Hematopoietic multipotent progenitor cell treated with erythropoietin and hydrocortisone succinate and interleukin-3 and kit ligand, for 4 days (in vitro differentiated cells): ENCODE data around the gene CERS2.
"Not testable (repeated sequence)": the region's sequence is repeated elsewhere in the genome, so short reads cannot be mapped to it uniquely, and the experiment has no call there.

Experiments used
- DNase-seq: peaks from one replicate; pipeline ENCODE4 v3.0.0-alpha.2; 2015

The CERS2 gene

GRCh38 chr1:150969626-150970025 is 5.0 kb downstream of the CERS2 start:
- DNase-seq = no peak

- DNase-seq = no peak
Observed at GRCh38 chr1:150968491-150968890, 6.1 kb downstream of the CERS2 start.

DNA sequence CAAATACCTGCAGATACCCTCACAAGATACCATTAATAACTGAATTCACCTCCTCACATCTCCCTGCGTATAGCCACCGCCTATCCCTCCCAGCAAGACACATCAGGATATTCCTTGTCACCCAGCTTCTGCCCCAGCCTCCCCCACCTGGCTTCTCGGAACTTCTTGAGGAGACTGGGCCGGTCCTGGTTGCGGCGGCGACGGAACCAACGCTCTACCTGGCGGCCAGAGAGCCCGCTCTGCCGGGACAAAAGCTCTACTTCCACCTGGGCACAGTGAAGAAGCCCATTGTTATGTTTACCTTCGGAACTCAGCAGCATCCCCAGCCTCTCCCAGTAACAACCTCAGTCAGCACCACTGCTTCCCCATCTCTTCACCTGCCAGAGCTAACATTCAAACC is 6.7 kb downstream of the CERS2 start:
- no peak for DNase-seq

GRCh38 chr1:150966011-150966410 is 8.6 kb downstream of the CERS2 start:
- no peak for DNase-seq

GRCh38 chr1:150965605-150966004 is 9.0 kb downstream of the CERS2 start:
- DNase-seq = no peak

- DNase-seq = no peak
Observed at GRCh38 chr1:150964164-150964489, 10.5 kb downstream of the CERS2 start.

DNA sequence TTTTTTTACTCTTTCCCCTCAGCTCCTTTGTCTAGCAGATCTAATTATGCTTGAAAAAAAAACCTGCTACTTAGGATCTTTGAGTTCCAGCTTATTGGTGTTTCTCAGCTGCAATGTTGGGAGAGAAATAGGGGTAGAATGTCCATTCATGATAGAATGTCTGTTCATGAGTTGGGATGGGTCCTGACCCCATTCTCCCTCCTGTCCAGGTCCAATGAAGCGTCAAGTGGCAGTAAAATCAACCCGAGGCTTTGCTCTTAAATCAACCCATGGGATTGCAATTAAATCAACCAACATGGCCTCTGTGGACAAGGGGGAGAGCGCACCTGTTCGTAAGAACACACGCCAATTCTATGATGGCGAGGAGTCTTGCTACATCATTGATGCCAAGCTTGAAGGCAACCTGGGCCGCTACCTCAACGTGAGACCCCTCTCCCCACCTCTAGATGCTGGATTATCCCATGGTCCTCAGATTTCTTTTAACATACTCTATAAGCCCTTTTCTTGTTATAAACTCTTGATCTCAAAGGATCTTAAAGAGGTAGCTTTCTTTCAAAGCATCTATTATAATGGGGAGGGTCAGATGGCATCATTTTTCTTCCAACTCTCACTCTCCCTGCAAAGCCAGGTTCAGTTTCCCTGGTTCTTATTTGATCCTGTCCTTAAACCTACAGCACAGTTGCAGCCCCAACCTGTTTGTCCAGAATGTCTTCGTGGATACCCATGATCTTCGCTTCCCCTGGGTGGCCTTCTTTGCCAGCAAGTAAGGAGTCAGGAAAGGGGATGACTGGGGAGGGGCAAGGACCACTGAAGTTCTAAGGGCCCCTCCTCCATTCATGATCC is 11.1 kb downstream of the CERS2 start:
- no peak for DNase-seq

GRCh38 chr1:150961756-150962155 is 12.9 kb downstream of the CERS2 start:
- no peak for DNase-seq

GRCh38 chr1:150960646-150961045 is 14.0 kb downstream of the CERS2 start:
- no peak for DNase-seq

- DNase-seq = no peak
Observed at GRCh38 chr1:150957666-150958065, 17.0 kb downstream of the CERS2 start.

DNA sequence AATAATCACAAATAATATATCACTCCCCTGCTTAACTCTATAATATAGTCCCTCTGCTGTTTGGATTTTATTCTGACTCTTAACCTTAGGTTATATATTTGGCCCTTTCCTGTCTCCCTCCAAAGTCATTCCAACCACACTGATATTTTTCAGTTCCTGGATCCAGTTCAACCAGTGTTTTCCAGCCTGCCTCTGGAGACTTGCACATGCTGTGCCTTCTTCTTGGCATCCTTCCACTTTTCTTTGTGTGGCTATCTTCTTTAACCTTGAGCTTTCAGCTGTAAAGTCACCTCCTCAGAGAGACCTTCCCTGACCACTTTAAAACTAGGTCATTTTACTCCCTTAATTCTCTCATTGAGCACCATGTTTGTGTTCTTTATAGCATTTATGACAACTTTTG is 19.4 kb downstream of the CERS2 start:
- DNase-seq = peak; percentile 57

- DNase-seq = no peak
Observed at GRCh38 chr1:150954708-150955107, 19.9 kb downstream of the CERS2 start.

DNA sequence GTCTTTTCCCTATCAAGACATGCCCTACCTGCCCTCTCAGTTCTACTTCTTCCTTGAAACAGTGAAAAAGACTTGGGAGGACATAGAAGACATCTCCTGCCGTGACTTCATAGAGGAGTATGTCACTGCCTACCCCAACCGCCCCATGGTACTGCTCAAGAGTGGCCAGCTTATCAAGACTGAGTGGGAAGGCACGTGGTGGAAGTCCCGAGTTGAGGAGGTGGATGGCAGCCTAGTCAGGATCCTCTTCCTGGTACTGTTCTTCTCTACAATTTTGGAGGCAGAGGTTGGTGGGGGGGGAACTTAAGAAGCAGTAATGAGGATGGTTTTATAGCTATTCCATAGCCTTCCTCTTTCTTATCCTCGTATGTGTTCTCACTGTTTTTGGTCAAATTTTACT is 29.8 kb downstream of the CERS2 start:
- DNase-seq = no peak

GRCh38 chr1:150931773-150932172 is 42.9 kb downstream of the CERS2 start:
- peak; percentile 58 for DNase-seq

GRCh38 chr1:150928775-150929174 is 45.9 kb downstream of the CERS2 start:
- DNase-seq = not testable (repeated sequence)

DNA sequence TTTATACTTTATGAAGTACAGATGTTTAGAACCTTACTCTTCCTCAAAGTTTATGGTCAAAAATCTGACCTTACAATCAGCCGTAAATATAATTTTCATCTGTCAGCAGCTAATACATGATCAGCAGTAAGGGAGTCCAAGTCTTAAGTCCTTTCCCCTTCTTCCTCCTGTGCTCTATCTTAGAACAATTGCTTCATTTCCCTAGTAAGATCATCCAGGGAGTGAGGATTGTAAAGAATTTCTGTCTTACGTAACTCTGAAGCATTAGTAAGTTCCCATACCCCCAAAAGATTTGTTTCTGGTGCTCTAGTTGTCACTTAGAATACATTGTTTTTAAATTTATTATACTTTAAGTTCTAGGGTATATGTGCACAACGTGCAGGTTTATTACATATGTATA is 46.3 kb downstream of the CERS2 start:
- no peak for DNase-seq

- DNase-seq = no peak
Observed at GRCh38 chr1:150927624-150928023, 47.0 kb downstream of the CERS2 start.

DNA sequence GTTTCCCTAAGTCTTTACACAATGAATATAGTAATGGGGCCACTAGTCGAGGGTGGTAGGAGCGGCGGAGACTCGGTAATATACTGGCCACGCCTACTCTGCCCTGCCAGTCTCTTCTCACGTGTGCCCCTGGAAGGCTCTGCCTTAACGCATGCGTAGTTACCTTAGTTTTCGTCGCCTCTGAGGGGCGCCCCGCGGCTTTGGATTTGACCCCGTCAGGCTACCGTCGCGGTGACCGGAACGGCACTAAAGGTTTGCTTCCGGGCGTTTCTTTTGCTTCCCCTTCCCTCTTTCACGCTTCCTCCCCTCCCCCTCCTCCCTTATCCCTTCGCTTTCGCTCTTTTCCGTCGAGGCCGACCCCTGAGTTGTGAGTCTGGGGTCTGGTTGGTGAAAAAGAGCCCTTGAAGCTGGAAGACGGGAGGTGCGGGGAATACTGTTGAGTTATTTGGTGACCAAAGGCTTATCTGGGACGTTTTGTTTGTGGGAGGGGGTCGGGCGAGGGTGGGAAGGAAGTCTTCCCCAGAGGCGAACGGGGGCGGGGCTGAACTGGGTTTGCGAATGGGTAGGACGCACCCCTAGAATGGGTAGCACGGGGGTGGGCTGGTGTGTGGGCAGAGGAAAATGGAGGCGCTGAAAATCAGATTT is 48.4 kb downstream of the CERS2 start, which contains the start of gene SETDB1:
Gene SETDB1, plus strand, starts transcription at position 267 of the 645 bp plus-strand sequence. CDS start 1,352 bp downstream, outside the sequence.
- DNase-seq = peak; percentile 99

DNA sequence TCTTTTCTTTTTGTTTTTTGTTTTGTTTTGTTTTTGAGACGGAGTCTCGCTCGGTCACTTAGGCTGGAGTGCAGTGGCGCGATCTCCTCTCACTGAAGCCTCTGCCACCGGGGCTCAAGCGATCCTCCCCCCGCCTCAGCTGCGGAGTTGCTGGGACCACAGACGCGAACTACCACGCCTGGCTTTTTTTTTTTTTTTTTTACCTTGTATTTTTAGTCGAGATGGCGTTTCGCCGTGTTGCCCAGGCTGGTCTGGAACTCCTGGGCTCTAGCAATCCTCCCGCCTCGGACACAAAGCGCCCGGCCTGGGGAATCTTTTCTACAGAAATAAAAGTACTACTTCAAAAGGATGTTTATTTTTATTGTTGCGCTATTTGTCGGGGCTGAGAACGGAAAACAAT is 49.6 kb downstream of the CERS2 start:
- DNase-seq = peak; percentile 50

DNA sequence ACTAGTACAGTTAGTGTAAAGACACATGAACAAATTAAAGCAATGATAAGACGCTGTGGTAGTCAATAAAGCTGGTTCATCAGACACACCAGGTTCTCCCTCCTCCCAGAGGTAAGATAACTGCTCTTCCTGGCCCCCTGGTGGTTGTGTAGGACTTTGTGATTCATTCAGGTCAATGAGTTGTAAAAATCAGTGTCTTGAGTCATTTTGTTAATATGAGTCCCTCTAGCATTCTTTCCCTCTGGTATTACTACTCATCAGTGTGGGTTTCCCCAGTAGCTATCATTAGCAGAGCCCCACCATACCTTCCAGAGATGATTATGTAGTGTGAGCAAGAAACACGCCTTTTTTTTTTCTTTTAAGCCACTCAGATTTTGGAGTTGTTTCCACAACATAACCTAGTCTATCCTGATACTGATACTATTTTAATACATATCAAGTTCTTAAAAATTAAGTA is 52.1 kb downstream of the CERS2 start:
- DNase-seq = peak; percentile 92

GRCh38 chr1:150917387-150917786 is 57.2 kb downstream of the CERS2 start:
- no peak for DNase-seq
